ENCODE results near the gene WDR64. TPM values are rescaled to one million over a fixed set of nuclear protein-coding genes. Genes with fewer than 3 reads are reported as not detected.
"Not testable (repeated sequence)": the region's sequence is repeated elsewhere in the genome, so short reads cannot be mapped to it uniquely, and the experiment has no call there.

The WDR64 gene
- total RNA-seq, 1 experiment from 2014 or later: not detected

- Histone ChIP-seq H3K9me3 (replicated peaks) (no peaks in the 10 kb centered on the region), H3K4me1 (no peaks in the 10 kb centered on the region), H3K4me3 (no peak overlapping the region), H3K27me3 (no peaks in the 10 kb centered on the region), H3K27ac (no peak overlapping the region), H3K36me3 (no peaks in the 10 kb centered on the region)
- no peak for DNase-seq
Measured at GRCh38 chr1:241695246-241696171, 43.4 kb downstream of the WDR64 start.

DNA sequence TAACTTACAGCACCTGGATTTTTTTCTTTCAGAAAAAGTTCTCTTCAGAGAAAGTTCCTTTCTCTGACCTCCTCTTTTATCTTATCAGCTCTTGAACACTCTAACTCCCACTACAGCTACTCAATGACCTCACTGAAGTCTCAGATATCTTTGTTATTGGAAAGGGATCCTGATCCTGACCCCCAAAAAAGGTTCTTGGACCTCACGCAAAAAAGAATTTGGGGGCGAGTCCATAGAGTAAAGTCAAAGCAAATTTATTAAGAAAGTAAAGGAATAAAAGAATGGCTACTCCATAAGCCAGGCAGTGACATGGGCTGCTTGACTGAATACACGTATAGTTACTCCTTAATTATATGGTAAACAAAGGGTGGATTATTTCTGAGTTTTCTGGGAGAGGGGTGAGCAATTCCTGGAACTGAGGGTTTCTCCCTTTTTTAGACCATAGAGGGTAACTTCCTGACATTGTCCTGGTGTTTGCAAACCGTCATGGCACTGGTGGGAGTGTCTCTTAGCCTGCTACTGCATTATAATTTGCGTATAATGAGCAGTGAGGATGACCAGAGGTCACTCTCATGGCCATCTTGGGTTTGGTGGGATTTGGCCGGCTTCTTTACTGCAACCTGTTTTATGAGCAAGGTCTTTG lies 44.2 kb downstream of the WDR64 start:
- no peak for DNase-seq
- no peak overlapping the region for H3K4me3 ChIP-seq
- H3K4me1 ChIP-seq: no peaks in the 10 kb centered on the region
- no peaks in the 10 kb centered on the region for H3K9me3 ChIP-seq (replicated peaks)
- no peaks in the 10 kb centered on the region for H3K36me3 ChIP-seq
- no peak overlapping the region for H3K27ac ChIP-seq
- no peaks in the 10 kb centered on the region for H3K27me3 ChIP-seq

DNA sequence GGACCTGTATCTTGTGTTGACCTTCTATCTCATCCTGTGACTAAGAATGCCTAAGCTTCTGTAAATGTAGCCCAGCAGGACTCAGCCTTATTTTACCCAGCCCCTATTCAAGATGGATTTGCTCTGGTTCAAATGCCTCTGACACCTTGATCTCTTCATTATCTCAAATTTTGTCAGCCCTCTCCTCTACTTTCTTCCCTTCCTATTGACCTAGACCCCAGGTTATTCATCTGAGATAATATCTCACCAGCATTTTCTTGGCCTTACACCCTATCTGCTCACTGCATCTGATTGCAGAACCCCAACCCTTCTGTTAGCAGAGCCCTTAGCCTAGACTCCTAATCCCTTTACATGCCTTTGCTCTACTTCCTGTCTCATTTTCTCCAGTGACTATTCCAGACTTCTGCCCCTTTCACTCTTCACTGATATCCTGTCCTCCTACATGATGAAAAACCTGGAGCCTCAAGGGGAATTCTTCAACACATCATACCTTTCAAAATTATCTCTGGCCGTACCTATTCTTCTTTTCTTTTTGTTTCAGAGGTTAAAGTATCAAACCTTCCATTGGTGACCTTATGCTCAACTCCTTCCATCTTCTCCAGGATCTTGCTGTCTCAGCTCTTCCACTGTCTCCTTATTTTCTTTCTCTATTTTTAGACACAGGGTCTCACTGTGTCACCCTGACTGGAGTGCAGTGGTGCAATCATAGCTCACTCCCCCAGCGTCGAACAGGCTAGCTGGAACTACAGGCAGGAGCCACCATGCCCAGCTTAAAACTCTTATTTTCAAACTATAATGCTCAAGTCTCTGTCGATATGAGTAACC lies 44.9 kb downstream of the WDR64 start:
- H3K4me1 ChIP-seq: no peaks in the 10 kb centered on the region
- no peak for DNase-seq
- no peak overlapping the region for H3K27ac ChIP-seq
- no peaks in the 10 kb centered on the region for H3K9me3 ChIP-seq (replicated peaks)
- no peaks in the 10 kb centered on the region for H3K27me3 ChIP-seq
- H3K4me3 ChIP-seq: no peak overlapping the region
- H3K36me3 ChIP-seq: no peaks in the 10 kb centered on the region

- H3K27ac ChIP-seq: no peak overlapping the region
Measured at GRCh38 chr1:241697640-241698018, 45.5 kb downstream of the WDR64 start.

GRCh38 chr1:241698177-241698576 lies 46.1 kb downstream of the WDR64 start:
- DNase-seq: no peak
- no peak overlapping the region for H3K4me3 ChIP-seq
- no peaks in the 10 kb centered on the region for H3K27me3 ChIP-seq
- H3K36me3 ChIP-seq: no peaks in the 10 kb centered on the region
- H3K9me3 ChIP-seq (replicated peaks): no peaks in the 10 kb centered on the region
- no peaks in the 10 kb centered on the region for H3K4me1 ChIP-seq
- no peak overlapping the region for H3K27ac ChIP-seq

More at GRCh38 chr1:241697640-241698018, 45.5 kb downstream of the WDR64 start:
- Histone ChIP-seq H3K4me1 (no peaks in the 10 kb centered on the region), H3K27me3 (no peaks in the 10 kb centered on the region), H3K9me3 (replicated peaks) (no peaks in the 10 kb centered on the region), H3K4me3 (no peak overlapping the region), H3K36me3 (no peaks in the 10 kb centered on the region)
- no peak for DNase-seq

- no peak for DNase-seq
- Histone ChIP-seq H3K4me1 (no peaks in the 10 kb centered on the region), H3K4me3 (no peak overlapping the region), H3K27ac (no peak overlapping the region), H3K9me3 (replicated peaks) (no peaks in the 10 kb centered on the region), H3K27me3 (no peaks in the 10 kb centered on the region), H3K36me3 (no peaks in the 10 kb centered on the region)
Measured at GRCh38 chr1:241701483-241702295, 49.6 kb downstream of the WDR64 start.

- peak in 1 of 2 experiments; percentile 13 for DNase-seq
- H3K27me3 ChIP-seq: no peaks in the 10 kb centered on the region
- no peaks in the 10 kb centered on the region for H3K9me3 ChIP-seq (replicated peaks)
Measured at GRCh38 chr1:241702442-241703373, 50.6 kb downstream of the WDR64 start.

GRCh38 chr1:241703739-241704138 lies 51.7 kb downstream of the WDR64 start:
- not testable (repeated sequence) for H3K27ac ChIP-seq; H3K9me3 ChIP-seq (replicated peaks); H3K4me1 ChIP-seq; DNase-seq; H3K4me3 ChIP-seq; H3K27me3 ChIP-seq; H3K36me3 ChIP-seq

More at GRCh38 chr1:241702442-241703373, 50.6 kb downstream of the WDR64 start:
- no peak overlapping the region for H3K4me3 ChIP-seq
- H3K4me1 ChIP-seq: no peaks in the 10 kb centered on the region
- H3K36me3 ChIP-seq: no peaks in the 10 kb centered on the region
- no peak overlapping the region for H3K27ac ChIP-seq

GRCh38 chr1:241706257-241706656 lies 54.2 kb downstream of the WDR64 start:
- DNase-seq: no peak
- Histone ChIP-seq H3K9me3 (replicated peaks) (no peaks in the 10 kb centered on the region), H3K4me3 (no peak overlapping the region), H3K27ac (no peak overlapping the region), H3K27me3 (no peaks in the 10 kb centered on the region), H3K4me1 (no peaks in the 10 kb centered on the region), H3K36me3 (no peaks in the 10 kb centered on the region)

DNA sequence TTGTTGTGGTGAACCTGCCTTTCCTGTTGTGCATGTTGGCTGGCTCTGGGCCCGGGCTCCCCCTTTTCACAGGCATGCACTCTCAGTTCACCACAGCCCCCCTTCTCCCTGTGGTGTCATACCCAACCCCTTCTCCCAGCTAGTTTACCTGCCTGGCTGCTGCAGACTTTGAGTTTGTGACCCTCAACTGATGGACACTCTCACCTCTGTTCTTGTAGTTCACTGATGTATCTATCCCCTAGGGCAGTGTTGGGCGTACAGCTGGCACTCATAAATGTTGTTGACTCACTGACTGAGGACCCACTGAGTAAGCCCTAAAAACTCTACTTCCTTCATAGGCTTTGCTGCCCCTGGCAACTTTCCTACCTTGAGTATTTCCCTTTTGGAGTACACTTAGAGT lies 54.9 kb downstream of the WDR64 start:
- H3K36me3 ChIP-seq: no peaks in the 10 kb centered on the region
- H3K4me3 ChIP-seq: no peak overlapping the region
- H3K27ac ChIP-seq: no peak overlapping the region
- no peaks in the 10 kb centered on the region for H3K4me1 ChIP-seq
- DNase-seq: no peak
- H3K9me3 ChIP-seq (replicated peaks): no peaks in the 10 kb centered on the region
- no peaks in the 10 kb centered on the region for H3K27me3 ChIP-seq

DNA sequence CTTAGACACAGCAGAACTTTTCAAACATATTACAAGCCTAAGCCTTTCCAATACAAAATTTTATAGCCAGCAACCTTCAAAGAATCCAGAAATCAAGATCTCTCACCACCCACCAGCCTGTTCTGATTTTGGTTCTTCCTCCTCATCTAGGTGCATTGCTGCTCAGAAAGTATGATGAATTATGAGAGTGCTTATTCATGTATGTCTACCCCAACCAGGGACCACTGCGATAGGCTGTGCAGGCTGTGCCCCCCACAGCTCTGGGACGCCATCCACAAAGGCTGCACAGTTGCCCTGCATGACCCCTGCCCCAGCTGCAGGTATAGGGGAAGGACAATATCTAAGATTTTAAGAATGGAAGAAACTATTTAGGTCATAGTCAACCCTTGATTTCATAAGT lies 55.4 kb downstream of the WDR64 start:
- H3K27ac ChIP-seq: no peak overlapping the region
- H3K36me3 ChIP-seq: no peaks in the 10 kb centered on the region
- DNase-seq: no peak

DNA sequence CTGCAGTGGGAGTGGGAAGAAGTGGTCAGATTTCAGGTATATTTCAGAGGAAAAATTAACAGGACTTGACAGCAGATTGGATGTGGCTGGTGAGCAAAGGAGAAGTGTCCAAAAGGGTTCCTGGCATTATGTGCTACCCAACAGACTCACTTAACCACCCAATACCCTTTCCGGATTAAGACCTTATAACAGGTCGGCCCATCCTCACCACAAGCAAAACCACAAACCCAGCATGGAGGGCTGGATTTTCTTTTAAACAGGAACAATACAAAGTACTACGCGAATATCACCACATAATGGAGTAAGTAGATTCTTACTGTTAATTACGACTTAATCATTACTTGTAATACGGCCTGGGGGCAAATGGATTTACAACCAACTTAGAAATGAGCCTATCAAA lies 59.2 kb downstream of the WDR64 start:
- H3K27ac ChIP-seq: no peak overlapping the region
- H3K36me3 ChIP-seq: no peaks in the 10 kb centered on the region
- H3K4me3 ChIP-seq: no peak overlapping the region
- no peaks in the 10 kb centered on the region for H3K4me1 ChIP-seq
- H3K27me3 ChIP-seq: no peaks in the 10 kb centered on the region
- DNase-seq: peak in 1 of 2 experiments; percentile 3
- H3K9me3 ChIP-seq (replicated peaks): no peaks in the 10 kb centered on the region

More for the DNA sequence above, 55.4 kb downstream of the WDR64 start:
- Histone ChIP-seq H3K4me3 (no peak overlapping the region), H3K9me3 (replicated peaks) (no peaks in the 10 kb centered on the region), H3K27me3 (no peaks in the 10 kb centered on the region), H3K4me1 (no peaks in the 10 kb centered on the region)

GRCh38 chr1:241713316-241713715 lies 61.2 kb downstream of the WDR64 start:
- Histone ChIP-seq H3K36me3 (no peaks in the 10 kb centered on the region), H3K27ac (no peak overlapping the region)

More at GRCh38 chr1:241713316-241713715, 61.2 kb downstream of the WDR64 start:
- Histone ChIP-seq H3K4me1 (no peaks in the 10 kb centered on the region), H3K27me3 (no peaks in the 10 kb centered on the region), H3K4me3 (no peak overlapping the region), H3K9me3 (replicated peaks) (no peaks in the 10 kb centered on the region)
- DNase-seq: no peak

Measured in SJCRH30 (cell line).